HepG2 (cell line): Measurements from ENCODE around the gene TIMM13. TPM values are rescaled to one million over a fixed set of nuclear protein-coding genes. Genes with fewer than 3 reads are reported as not detected.

Experiments
- ATM ChIP-seq: fragments of 450-650 bp; IDR thresholded peaks from 2 replicates; pipeline ENCODE4 v1.7.1; 2017; ENCODE audit warnings: mild to moderate bottlenecking, borderline replicate concordance
- ESRRA ChIP-seq: sonication (generic); formaldehyde crosslinking; IDR thresholded peaks from 2 replicates; pipeline ENCODE4 v1.5.1; 2020; ENCODE audit warnings: mild to moderate bottlenecking, low read depth, missing genetic modification reagents
- FOXO1 ChIP-seq: sonication (generic); formaldehyde crosslinking; IDR thresholded peaks from 2 replicates; pipeline ENCODE4 v1.4.0; 2020; ENCODE audit warnings: missing genetic modification reagents
- GMEB1 ChIP-seq: sonication (generic); formaldehyde crosslinking; IDR thresholded peaks from 2 replicates; pipeline ENCODE4 v1.5.1; 2020; ENCODE audit warnings: missing genetic modification reagents, mild to moderate bottlenecking, borderline replicate concordance
- HOXA7 ChIP-seq: sonication (generic); formaldehyde crosslinking; IDR thresholded peaks from 2 replicates; pipeline ENCODE4 v1.8.1; 2022; ENCODE audit warnings: mild to moderate bottlenecking, missing genetic modification reagents, moderate library complexity
- ISX ChIP-seq: sonication (generic); formaldehyde crosslinking; conservative IDR thresholded peaks from 2 replicates; pipeline ENCODE4 v1.5.0; 2020; ENCODE audit warnings: missing genetic modification reagents
- JDP2 ChIP-seq: sonication (generic); formaldehyde crosslinking; IDR thresholded peaks from 2 replicates; pipeline ENCODE4 v1.8.1; 2022; ENCODE audit warnings: missing genetic modification reagents, borderline replicate concordance
- KAT7 ChIP-seq: IDR thresholded peaks from 2 replicates; pipeline ENCODE4 v1.6.1; 2018; ENCODE audit warnings: borderline replicate concordance, missing compliant biosample characterization
- KDM5A ChIP-seq: fragments of 200-600 bp; sonication (generic); IDR thresholded peaks from 2 replicates; pipeline ENCODE4 v1.7.0; 2018; ENCODE audit warnings: antibody characterized with exemption, mild to moderate bottlenecking, low read length, borderline replicate concordance
- MTA1 ChIP-seq: sonication (generic); formaldehyde crosslinking; IDR thresholded peaks from 2 replicates; pipeline ENCODE4 v1.4.0; 2020; ENCODE audit warnings: missing genetic modification reagents, mild to moderate bottlenecking, borderline replicate concordance
- NFIC ChIP-seq: IDR thresholded peaks from 2 replicates; pipeline ENCODE4 v1.6.1; 2012; ENCODE audit warnings: mild to moderate bottlenecking, low read length, inconsistent platforms
- RNF2 ChIP-seq: fragments of 450-650 bp; conservative IDR thresholded peaks from 2 replicates; pipeline ENCODE4 v1.6.1; 2016; ENCODE audit warnings: low read depth
- TSC22D2 ChIP-seq: sonication (generic); formaldehyde crosslinking; IDR thresholded peaks from 2 replicates; pipeline ENCODE4 v1.5.1; 2020; ENCODE audit warnings: missing genetic modification reagents, mild to moderate bottlenecking, borderline replicate concordance
- ZBED4 ChIP-seq: sonication (generic); formaldehyde crosslinking; IDR thresholded peaks from 2 replicates; pipeline ENCODE4 v1.4.0; 2020; ENCODE audit warnings: missing genetic modification reagents, borderline replicate concordance
- ZFP1 ChIP-seq: IDR thresholded peaks from 2 replicates; pipeline ENCODE4 v1.6.1; 2016
- ZIK1 ChIP-seq: sonication (generic); formaldehyde crosslinking; IDR thresholded peaks from 2 replicates; pipeline ENCODE4 v1.5.0; 2020; ENCODE audit warnings: mild to moderate bottlenecking, low read depth, missing genetic modification reagents, borderline replicate concordance
- ZMYM4 ChIP-seq: sonication (generic); formaldehyde crosslinking; IDR thresholded peaks from 2 replicates; pipeline ENCODE4 v1.8.1; 2023; ENCODE audit warnings: mild to moderate bottlenecking, missing genetic modification reagents
- ZNF160 ChIP-seq: sonication (generic); formaldehyde crosslinking; IDR thresholded peaks from 2 replicates; pipeline ENCODE4 v1.8.0; 2022; ENCODE audit warnings: mild to moderate bottlenecking, inconsistent platforms, missing genetic modification reagents
- ZNF513 ChIP-seq: sonication (generic); formaldehyde crosslinking; conservative IDR thresholded peaks from 2 replicates; pipeline ENCODE4 v1.5.0; 2020; ENCODE audit warnings: missing genetic modification reagents
- ZNF549 ChIP-seq: sonication (generic); formaldehyde crosslinking; IDR thresholded peaks from 2 replicates; pipeline ENCODE4 v1.5.0; 2020; ENCODE audit warnings: missing genetic modification reagents
- ZNF674 ChIP-seq: sonication (generic); formaldehyde crosslinking; IDR thresholded peaks from 2 replicates; pipeline ENCODE4 v1.5.0; 2020; ENCODE audit warnings: low read depth, mild to moderate bottlenecking, missing genetic modification reagents
- ZSCAN20 ChIP-seq: sonication (generic); formaldehyde crosslinking; IDR thresholded peaks from 2 replicates; pipeline ENCODE4 v1.4.0; 2020; ENCODE audit warnings: missing genetic modification reagents, mild to moderate bottlenecking, borderline replicate concordance
- polyA plus RNA-seq, 8 experiments: library from polyadenylated mRNA; depleted of rRNA in 3 of 8; stranded (reverse) in 7 of 8; unstranded in 1 of 8; fragments of >200 nt; fragmentation: Illumina TruSeq in 4 of 8; extraction: Trizol in 4 of 8; gene quantifications; 2 replicates each; pipeline versions ENCODE4 v1.2.1 to v1.2.3, GENCODE V29; 2011 to 2016; ENCODE audit warnings: low read depth in 4 of 8, missing spikeins in 1 of 8, mixed read lengths in 1 of 8; ENCODE audit not compliant: insufficient read depth in 1 of 8
- total RNA-seq, 5 experiments: library from RNA; depleted of rRNA; stranded (reverse); fragments of >200 nt; fragmentation: Illumina TruSeq; extraction: Trizol; gene quantifications; 2 replicates each; pipeline ENCODE4 v1.2.3, GENCODE V29; 2016; ENCODE audit warnings: low read depth in 1 of 5

TIMM13 gene
- total and polyA plus RNA-seq, 2 of the 13 experiments (the other 11 are each of a cell fraction or from before 2014, with no cell fraction given), result 48.4 to 108 TPM

GRCh38 chr19:2427429-2428320 is at the start of gene TIMM13 (continued):
- TF ChIP-seq RNF2, result 0 out of 2 replicates have a peak, but pooled peaks have one; percentile 12
- no peak; the same call in none of the 2 replicates for TF ChIP-seq ZFP1 (CRISPR knock-in tag)
- peak; percentile 81; the same call in 1 of the 2 replicates for TF ChIP-seq MTA1 (CRISPR knock-in tag)
- 0 out of 2 replicates have a peak, but pooled peaks have one; percentile 34 for TF ChIP-seq NFIC
- 0 out of 2 replicates have a peak, but pooled peaks have one; percentile 30 for TF ChIP-seq ISX (CRISPR knock-in tag)
- TF ChIP-seq ZIK1, result peak; percentile 31; the same call in 1 of the 2 replicates
- no peak for TF ChIP-seq KAT7 (CRISPR knock-in tag)
- 0 out of 2 replicates have a peak, but pooled peaks have one; percentile 30 for TF ChIP-seq ZNF513 (CRISPR knock-in tag)
- TF ChIP-seq ATM, result no peak
- no peak for TF ChIP-seq ZBED4 (CRISPR knock-in tag)
- peak; percentile 78 for TF ChIP-seq ZSCAN20 (CRISPR knock-in tag)
- no peak for TF ChIP-seq JDP2 (CRISPR knock-in tag)
- TF ChIP-seq ZNF160 (CRISPR knock-in tag), result 0 out of 2 replicates have a peak, but pooled peaks have one; percentile 27
- TF ChIP-seq HOXA7 (CRISPR knock-in tag), result no peak
- TF ChIP-seq ZMYM4, result peak; percentile 58; the same call in 1 of the 2 replicates
- TF ChIP-seq FOXO1 (CRISPR knock-in tag), result peak; percentile 74; the same call in 1 of the 2 replicates
- peak; percentile 36; the same call in 1 of the 2 replicates for TF ChIP-seq ZNF674
- TF ChIP-seq ESRRA, result peak; percentile 90
- peak; percentile 92 for TF ChIP-seq GMEB1 (CRISPR knock-in tag)
- TF ChIP-seq TSC22D2, result no peak; the same call in 1 of the 2 replicates
- peak; percentile 81 for TF ChIP-seq KDM5A
- no peak for TF ChIP-seq ZNF549 (CRISPR knock-in tag)
